Prostate gland (tissue), 2 donors: Measurements from ENCODE around the gene SERPINA5.

Source experiments
- CTCF ChIP-seq, 4 experiments: fragments of 200-600 bp in 2 of 4; fragments of 450-650 bp in 2 of 4; sonication (generic) in 2 of 4; IDR thresholded peaks; 1 replicate in 3 of 4; 2 replicates in 1 of 4; pipeline ENCODE4 v1.5.1; 2016 to 2019; ENCODE audit warnings: antibody characterized with exemption in 4 of 4, mild to moderate bottlenecking in 2 of 4, moderate library complexity in 2 of 4
- POLR2A ChIP-seq: fragments of 450-650 bp; IDR thresholded peaks from one replicate; pipeline ENCODE4 v1.6.1; 2016; ENCODE audit warnings: antibody characterized with exemption, mild to moderate bottlenecking
- POLR2AphosphoS5 ChIP-seq: sonication (generic); formaldehyde crosslinking; IDR thresholded peaks from one replicate; pipeline ENCODE4 v1.6.1; 2017; ENCODE audit warnings: antibody characterized with exemption

DNA sequence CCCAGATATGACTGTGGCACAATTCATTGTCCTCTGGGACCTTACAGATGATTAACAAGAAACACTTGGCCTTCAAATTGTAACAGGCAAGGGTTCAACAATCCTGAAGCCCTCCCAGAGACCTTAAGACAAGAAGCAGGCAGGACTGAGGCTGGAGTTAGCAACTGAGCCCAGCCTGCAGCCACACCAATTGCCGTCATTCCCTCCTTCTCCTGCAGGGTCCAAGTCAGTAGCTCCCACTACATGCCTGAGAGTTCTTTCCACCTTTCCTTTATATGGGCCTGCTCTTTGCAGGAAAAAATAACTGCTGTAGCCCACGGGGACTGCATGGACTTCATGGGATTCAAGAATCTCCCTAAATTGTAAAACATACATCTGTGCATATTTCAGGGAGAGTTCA is 22.4 kb upstream of the SERPINA5 start:
- TF ChIP-seq POLR2AphosphoS5 (no peak), CTCF (IDR thresholded peaks at IDR 0.05) (no peak), POLR2A (no peak)
